GM21515 (cell line): ENCODE data around the gene BRCA1.
"Not testable (repeated sequence)": the region's sequence is repeated elsewhere in the genome, so short reads cannot be mapped to it uniquely, and the experiment has no call there.

Experiments used
- ATAC-seq: cut with Tn5 transposase; IDR thresholded peaks from one replicate; pipeline ENCODE4 v1.9.1; 2021; ENCODE audit not compliant: unreplicated experiment

BRCA1 gene

DNA sequence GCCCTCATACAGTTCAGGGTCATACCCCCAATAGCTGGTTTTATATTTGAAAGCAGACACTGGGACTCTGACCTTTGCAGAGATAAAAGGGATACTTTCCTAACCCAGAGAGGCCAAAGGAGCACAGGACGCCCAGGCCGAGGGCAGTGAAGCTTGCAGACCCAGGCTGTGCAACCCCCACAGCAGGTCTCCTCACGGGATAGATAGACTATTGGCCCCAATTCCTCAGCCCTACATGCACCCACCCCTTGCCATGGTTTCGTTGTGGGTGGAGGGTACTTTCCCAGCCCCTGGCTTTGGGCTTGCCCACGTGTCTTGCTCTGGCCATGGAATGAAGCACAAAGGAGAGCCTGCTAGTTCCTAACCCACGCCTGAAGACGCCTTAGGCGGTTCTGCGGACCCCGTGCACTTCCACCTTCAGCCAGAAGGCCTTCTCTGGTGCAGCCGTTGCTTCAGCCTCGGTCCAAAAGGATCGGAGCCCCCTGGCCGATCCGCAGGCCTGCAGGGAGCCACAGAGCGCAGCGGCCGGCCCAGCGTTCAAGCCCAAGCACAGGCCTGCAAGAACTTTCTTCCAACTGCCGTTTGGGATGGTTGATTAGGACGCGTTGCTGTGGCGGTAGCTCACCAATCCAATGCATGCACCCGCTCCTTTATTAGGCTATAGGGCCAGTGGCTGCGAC, 9.8 kb upstream of the BRCA1 start:
- ATAC-seq: no peak

DNA sequence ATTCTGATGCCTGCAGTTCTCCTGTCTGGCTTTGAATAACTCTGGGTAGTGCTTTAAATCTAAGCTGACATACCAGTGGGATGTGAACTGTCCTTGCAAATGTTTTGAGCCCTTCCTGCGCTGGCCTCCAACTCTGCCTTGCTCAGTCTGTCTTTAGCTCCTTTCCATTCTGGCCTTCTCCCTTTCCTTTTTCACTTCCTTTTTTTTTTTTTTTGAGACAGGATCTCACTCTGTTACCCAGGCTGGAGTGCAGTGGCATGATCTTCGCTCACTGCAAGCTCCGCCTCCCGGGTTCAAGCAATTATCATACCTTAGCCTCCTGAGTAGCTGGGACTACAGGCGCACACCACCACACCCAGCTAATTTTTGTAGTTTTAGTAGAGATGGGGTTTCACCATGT, 8.3 kb upstream of the BRCA1 start:
- not testable (repeated sequence) for ATAC-seq

DNA sequence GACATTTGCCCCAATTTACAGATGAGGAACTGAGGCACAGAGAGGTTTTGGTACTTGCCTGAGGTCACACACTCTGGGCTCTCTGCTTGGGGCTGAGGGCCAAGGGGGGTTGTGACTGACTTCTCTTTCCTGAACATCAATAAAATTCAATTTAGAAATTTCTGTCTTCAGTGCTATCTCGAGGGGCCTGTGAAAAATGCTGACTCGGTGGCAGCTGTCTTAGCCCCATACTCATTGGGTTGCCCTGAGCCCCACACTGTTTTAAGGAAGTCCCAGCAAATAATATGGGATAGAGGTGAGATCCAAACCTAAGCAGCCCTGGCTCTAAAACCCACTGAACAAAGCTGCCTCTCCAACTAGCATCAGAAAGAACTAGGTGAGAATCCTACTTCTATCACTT, 7.0 kb upstream of the BRCA1 start:
- ATAC-seq: no peak

DNA sequence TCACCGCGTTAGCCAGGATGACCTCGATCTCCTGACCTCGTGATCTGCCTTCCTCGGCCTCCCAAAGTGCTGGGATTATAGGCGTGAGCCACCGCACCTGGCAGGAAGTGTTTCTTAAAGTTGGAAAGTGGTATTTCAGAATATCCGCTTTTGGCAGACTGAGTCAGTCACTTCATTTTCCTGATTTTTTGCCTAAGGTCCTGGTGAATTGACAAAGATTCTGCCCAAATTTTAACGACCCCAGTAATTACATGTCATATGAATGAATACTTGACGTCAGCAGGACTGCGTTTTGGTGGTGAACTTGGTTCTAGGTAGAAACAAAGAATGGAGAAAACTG, 4.5 kb upstream of the BRCA1 start:
- no peak for ATAC-seq

DNA sequence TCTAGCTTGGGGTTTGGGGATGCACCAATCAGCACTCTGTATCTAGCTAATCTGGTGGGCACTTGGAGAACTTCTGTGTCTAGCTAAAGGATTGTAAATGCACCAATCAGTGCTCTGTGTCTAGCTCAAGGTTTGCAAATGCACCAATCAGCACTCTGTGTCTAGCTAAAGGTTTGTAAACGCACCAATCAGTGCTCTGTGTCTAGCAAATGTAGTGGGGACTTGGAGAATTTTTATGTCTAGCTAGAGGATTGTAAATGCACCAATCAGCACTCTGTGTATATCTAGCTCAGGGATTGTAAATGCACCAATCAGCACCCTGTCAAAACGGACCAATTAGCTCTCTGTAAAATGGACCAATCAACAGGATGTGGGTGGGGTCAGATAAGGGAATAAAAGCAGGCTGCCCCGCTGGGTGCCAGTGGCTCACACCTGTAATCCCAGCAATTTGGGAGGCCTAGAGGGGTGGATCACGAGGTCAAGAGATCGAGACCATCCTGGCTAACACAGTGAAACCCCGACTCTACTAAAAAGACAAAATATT, 2.2 kb upstream of the BRCA1 start:
- ATAC-seq: not testable (repeated sequence)

DNA sequence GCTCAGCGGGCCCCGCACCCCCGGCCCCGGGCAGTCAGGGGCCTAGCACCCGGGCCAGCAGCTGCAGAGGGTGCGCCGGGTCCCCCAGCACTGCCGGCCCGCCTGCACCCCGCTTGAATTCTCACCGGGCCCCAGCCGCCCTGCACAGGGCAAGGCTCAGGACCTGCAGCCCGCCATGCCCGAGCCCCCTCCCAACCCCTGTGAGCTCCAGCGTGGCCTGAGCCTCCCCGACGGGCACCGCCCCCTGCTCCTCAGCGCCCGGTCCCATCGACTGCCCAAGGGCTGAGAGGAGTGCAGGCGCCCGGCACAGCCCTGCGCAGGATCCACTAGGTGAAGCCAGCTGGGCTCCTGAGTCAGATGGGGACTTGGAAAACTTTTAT, 1.7 kb upstream of the BRCA1 start:
- no peak for ATAC-seq

DNA sequence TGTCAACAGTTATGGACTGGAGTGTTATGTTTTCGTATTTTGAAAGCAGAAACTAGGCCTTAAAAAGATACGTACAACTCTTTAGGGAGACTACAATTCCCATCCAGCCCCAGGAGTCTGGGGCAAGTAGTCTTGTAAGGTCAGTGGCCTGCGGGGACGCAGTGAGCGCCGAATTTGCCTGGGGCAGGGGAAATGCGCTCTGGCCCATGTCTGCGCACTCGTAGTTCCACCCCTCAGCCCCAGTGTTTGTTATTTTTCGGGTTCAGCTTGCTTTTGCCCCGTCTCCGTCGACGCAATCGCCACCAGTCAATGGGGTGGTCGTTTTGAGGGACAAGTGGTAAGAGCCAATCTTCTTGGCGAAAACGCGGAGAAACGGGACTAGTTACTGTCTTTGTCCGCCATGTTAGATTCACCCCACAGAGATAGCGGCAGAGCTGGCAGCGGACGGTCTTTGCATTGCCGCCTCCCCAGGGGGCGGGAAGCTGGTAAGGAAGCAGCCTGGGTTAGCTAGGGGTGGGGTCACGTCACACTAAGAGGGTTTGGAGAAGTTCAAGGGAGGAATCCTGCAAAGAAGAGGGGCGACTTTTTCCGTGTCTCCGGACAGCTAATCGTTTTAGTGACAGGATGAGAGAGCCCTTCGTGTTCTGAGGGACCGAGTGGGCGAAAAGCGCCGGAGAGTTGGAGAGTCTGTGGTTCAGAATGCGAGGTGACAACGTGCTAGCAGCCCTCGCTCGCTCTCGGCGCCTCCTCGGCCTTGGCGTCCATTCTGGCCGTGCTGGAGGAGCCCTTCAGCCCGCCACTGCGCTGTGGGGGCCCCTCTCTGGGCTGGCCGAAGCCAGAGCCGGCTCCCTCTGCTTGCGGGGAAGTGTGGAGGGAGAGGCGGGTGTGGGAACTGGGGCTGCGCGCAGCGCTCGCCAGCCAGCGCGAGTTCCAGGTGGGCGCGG, 1.1 kb upstream of the BRCA1 start:
- no peak for ATAC-seq

DNA sequence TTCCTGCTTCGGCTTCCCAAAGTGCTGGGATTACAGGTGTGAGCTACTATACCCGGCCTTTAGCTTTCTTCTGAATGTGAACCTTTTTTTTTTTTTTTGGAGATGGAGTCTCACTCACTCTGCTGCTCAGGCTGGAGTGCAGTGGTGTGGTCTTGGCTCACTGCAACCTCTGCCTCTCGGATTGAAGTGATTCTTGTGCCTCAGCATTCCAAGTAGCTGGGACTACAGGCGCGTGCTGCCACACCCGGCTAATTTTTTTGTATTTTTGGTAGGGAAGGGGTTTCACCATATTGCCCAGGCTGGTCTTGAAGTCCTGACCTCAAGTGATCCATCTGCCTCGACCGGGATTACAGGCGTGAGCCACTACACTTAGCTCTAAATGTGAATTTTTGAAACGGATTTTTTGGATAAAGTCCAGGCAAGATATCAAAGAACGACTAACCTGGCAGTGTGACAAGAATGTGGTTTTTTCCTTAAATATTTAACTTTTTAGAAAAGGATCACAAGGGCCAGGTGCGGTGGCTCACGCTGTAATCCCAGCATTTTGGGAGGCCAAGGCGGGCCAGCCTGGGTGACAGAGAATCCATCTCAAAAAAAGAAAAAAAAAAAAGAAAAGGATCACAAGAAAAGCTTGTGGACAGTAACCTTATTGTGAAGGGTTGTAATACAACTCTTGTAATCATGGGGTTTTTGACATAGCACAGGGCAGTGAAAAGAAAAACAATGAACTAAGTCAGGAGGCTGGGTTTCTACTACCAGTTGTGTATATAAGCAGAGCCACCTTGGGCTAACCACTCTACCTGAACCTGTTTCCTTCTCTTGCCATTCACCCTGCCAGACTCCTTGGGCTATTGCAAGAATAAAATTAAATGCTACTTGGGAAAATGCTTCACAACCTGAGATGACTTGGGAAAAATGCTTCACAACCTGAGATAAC, 6.2 kb downstream of the BRCA1 start:
- no peak for ATAC-seq

DNA sequence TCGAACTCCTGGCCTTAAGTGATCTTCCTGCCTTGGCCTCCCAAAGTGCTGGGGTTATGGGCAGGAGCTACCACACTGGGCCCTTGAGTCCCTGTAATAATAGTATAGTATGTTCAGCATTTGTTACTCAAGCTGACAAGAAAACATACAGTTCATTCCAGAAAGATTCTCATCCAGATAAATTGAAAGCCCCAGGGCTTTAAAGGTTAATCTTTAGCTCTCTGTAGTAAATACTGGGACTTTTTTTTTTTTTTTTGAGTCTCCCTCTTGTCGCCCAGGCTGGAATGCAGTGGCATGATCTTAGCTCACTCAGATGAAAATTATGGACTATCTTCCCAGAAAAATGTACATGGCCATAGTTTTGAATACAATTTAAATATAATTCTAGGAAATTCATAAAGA, 11.0 kb downstream of the BRCA1 start:
- ATAC-seq: no peak

DNA sequence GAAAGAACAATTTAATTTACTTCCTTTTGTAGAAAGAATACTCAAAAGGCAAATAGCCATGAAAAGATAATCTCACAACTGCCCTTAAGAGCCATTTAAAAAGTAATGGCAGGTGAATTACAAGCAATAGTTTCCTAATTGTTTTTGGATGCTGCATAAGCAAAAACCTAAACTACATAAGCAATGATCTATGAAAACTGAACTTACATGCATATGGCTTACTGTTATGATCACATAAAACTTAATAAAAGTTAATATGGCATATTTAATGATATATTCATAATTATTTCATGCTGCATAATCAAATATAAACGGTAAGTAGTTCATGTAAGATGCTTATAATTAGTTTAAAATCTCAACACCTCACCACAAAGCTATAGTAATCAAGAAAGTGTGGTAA, 18.6 kb downstream of the BRCA1 start:
- no peak for ATAC-seq

DNA sequence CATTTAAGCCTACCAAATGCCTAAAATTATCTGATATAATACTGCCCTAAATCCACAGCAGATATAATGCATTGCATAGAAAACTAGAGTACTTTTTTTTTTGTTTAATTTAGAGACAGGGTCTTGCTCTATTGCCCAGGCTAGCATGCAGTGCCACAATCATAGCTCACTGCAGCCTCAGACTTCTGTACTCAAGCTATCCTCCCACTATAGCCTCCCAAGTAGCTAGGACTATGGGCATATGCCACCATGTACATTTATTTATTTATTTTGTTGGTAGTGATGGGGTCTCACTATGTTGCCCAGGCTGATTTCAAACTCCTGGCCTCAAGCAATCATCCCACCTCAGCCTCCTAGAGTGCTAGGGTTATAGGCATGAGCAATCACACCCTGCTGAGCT, 20.0 kb downstream of the BRCA1 start:
- ATAC-seq: no peak

DNA sequence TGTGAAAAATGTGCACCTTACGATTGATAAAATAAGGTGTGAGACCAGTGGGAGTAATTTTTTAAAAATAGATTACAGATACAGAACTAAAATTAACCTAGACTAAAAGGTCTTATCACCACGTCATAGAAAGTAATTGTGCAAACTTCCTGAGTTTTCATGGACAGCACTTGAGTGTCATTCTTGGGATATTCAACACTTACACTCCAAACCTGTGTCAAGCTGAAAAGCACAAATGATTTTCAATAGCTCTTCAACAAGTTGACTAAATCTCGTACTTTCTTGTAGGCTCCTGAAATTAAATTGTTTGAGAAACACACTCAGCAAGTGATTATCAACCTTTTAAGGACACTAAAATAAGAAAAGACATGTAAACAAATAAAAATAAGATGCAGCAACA, 20.5 kb downstream of the BRCA1 start:
- ATAC-seq: no peak

DNA sequence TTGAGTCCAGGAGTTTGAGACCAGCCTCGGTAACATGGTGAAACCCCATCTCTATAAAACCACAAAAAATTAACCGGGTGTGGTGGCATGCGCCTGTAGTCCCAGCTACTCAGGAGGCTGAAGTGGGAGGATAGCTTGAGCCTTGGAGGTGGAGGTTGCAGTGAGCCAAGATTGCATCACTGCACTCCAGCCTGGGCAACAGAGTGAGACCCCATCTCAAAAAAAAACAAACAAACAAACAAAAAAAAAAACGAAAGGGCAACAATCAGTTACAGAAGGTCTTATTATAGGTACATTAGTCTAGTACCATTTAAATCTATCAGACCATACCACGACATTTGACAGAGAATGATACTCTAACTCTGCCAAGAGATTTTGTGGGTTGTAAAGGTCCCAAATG, 29.8 kb downstream of the BRCA1 start:
- not testable (repeated sequence) for ATAC-seq

DNA sequence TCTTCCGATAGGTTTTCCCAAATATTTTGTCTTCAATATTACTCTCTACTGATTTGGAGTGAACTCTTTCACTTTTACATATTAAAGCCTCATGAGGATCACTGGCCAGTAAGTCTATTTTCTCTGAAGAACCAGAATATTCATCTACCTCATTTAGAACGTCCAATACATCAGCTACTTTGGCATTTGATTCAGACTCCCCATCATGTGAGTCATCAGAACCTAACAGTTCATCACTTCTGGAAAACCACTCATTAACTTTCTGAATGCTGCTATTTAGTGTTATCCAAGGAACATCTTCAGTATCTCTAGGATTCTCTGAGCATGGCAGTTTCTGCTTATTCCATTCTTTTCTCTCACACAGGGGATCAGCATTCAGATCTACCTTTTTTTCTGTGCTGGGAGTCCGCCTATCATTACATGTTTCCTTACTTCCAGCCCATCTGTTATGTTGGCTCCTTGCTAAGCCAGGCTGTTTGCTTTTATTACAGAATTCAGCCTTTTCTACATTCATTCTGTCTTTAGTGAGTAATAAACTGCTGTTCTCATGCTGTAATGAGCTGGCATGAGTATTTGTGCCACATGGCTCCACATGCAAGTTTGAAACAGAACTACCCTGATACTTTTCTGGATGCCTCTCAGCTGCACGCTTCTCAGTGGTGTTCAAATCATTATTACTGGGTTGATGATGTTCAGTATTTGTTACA, 30.9 kb downstream of the BRCA1 start:
- no peak for ATAC-seq

DNA sequence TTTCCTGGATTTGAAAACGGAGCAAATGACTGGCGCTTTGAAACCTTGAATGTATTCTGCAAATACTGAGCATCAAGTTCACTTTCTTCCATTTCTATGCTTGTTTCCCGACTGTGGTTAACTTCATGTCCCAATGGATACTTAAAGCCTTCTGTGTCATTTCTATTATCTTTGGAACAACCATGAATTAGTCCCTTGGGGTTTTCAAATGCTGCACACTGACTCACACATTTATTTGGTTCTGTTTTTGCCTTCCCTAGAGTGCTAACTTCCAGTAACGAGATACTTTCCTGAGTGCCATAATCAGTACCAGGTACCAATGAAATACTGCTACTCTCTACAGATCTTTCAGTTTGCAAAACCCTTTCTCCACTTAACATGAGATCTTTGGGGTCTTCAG, 32.3 kb downstream of the BRCA1 start:
- no peak for ATAC-seq

DNA sequence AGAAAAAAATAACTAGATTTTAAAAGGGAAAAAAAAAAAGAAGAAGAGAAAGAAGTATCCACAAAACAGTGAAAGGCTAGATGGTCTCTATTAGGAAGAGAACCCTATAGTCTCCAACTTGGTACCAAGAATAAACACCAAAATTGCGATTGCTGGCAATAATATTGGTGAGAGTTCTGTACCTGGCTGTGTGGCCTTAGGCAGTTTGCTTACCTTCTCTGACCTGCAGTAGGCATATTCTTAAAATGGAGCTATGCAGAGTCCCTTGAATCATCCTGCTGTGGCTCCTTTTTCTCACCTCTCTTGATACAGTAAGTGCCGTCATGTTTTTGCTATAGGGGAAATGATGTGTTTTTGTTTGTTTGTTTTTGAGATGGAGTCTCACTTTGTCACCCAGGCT, 35.1 kb downstream of the BRCA1 start:
- ATAC-seq: no peak

DNA sequence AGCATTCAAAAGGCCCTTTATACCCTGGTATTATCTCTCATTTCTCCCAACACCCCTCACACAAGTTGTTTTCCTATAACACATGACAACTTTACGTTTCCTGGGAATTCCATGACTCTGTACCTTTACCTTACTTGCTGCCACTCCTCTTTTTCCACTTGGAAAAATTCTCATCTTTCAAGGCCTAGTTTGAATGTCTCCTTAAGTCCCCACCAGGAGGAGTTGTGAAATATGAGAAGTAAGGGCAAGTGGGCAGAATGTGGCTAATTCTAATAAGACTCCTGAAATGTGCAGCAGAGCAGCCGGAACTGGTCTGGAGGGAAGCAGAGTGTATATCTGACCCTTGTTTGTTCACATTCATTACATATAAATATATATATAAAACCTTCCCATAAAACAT, 39.7 kb downstream of the BRCA1 start:
- no peak for ATAC-seq

DNA sequence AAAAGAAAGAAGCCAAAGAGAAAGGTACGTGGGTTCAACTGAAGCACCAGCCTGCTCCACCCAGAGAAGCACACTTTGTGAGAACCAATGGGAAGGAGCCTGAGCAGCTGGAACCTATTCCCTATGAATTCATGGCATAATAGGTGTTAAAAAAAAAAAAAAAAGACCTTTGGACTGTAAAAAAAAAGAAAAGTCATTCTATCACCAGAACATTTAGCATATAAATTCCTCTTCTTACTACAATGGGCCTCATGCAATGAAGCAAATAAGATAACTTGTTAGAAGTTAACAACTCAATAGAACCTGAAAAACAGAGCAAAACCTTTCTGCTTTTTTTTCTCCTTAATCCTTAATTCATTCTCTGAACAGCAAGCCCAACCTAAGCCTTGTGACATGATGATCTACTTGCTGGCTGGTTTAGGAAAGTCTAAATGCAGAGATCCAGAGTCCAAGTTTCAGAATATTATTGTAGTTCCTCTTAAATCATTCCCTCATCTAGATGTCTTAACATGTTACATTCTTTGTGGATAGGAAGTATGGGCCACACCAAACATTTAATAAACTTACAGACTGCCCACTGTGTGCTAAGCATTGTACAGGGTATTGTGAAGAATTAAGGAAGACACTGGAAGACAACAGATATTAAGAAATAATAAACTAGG, 45.4 kb downstream of the BRCA1 start:
- no peak for ATAC-seq

DNA sequence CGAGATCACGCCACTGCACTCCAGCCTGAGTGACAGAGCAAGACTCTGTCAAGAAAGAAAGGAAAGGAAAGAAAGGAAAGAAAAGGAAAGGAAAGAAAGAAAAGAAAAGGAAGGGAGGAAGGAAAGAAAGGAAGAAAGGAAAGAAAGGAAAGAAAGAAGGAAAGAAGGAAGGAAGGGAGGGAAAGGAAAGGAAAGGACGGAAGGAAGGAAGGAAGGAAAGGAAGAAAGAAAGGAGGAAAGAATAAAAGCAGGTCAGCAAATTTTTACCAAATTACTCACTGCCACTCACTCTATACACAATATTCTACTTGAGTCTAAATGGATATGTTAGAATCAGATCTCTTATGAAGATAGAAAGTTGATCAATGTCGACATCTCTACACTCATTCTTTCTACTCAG, 50.3 kb downstream of the BRCA1 start:
- no peak for ATAC-seq

DNA sequence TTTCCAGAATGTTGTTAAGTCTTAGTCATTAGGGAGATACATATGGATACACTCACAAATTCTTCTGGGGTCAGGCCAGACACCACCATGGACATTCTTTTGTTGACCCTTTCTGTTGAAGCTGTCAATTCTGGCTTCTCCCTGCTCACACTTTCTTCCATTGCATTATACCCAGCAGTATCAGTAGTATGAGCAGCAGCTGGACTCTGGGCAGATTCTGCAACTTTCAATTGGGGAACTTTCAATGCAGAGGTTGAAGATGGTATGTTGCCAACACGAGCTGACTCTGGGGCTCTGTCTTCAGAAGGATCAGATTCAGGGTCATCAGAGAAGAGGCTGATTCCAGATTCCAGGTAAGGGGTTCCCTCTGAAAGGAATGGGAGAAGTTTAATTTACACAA, 54.3 kb downstream of the BRCA1 start:
- ATAC-seq: no peak
